Transverse colon (tissue), 4 donors: Measurements from ENCODE around the gene NR3C2. TPM values are rescaled to one million over a fixed set of nuclear protein-coding genes. Genes with fewer than 3 reads are reported as not detected.

Experiments used
- DNase-seq: peaks from one replicate; pipeline ENCODE4 v3.0.0-alpha.2; 2019
- H3K27ac ChIP-seq, 4 donors: fragments of 200-600 bp; sonication (generic); 2 replicates each; pipeline ENCODE4 v1.5.1; 2016 to 2018; ENCODE audit warnings: inconsistent platforms in 4 of 4
- H3K27me3 ChIP-seq: fragments of 200-600 bp; sonication (generic); 2 replicates; pipeline ENCODE4 v1.5.1; 2017; ENCODE audit warnings: inconsistent platforms
- H3K36me3 ChIP-seq, 4 donors: fragments of 200-600 bp; sonication (generic); 2 replicates each; pipeline ENCODE4 v1.5.1; 2017 to 2019; ENCODE audit warnings: inconsistent platforms in 4 of 4
- H3K4me1 ChIP-seq, 4 donors: fragments of 200-600 bp; sonication (generic); 2 replicates each; pipeline ENCODE4 v1.5.1; 2017 to 2020; ENCODE audit warnings: inconsistent platforms in 4 of 4
- H3K4me3 ChIP-seq, 4 donors: fragments of 200-600 bp; sonication (generic); 1 replicate in 1 of 4; 2 replicates in 3 of 4; pipeline versions ENCODE4 v1.5.1 to v1.6.1; 2017 to 2019; ENCODE audit warnings: inconsistent platforms in 4 of 4
- H3K9me3 ChIP-seq, 2 donors: fragments of 200-600 bp; sonication (generic); 2 replicates each; pipeline ENCODE4 v1.5.1; 2017 to 2019; ENCODE audit warnings: inconsistent platforms in 2 of 2
- CTCF ChIP-seq, 5 experiments: fragments of 200-600 bp in 3 of 5; fragments of 450-650 bp in 2 of 5; sonication (generic) in 3 of 5; IDR thresholded peaks; 1 replicate in 2 of 5; 2 replicates in 3 of 5; pipeline ENCODE4 v1.5.1; 2016 to 2017; ENCODE audit warnings: antibody characterized with exemption in 5 of 5, inconsistent platforms in 3 of 5, mild to moderate bottlenecking in 2 of 5, moderate library complexity in 1 of 5
- EP300 ChIP-seq: sonication (generic); formaldehyde crosslinking; IDR thresholded peaks from one replicate; pipeline ENCODE4 v1.6.1; 2017; ENCODE audit warnings: antibody characterized with exemption, low read depth
- POLR2A ChIP-seq: fragments of 450-650 bp; IDR thresholded peaks from one replicate; pipeline ENCODE4 v1.6.1; 2016; ENCODE audit warnings: antibody characterized with exemption, mild to moderate bottlenecking, moderate library complexity
- POLR2AphosphoS5 ChIP-seq, 3 donors: sonication (generic); formaldehyde crosslinking; IDR thresholded peaks; one replicate each; pipeline ENCODE4 v1.6.1; 2016; ENCODE audit warnings: antibody characterized with exemption in 3 of 3
- WGBS, 2 donors: methylation state at CpG; one replicate each; pipeline ENCODE4 v1.1.5; 2018; ENCODE audit warnings: low coverage in 1 of 2; 5-methylcytosine and 5-hydroxymethylcytosine counted together
- in situ Hi-C, 4 donors: fragments of 200-750 bp; cut with MboI; loops; one replicate each; pipeline versions ENCODE4 v1.15.0 to v1.15.1; 2017; ENCODE audit warnings: low sequenced_read_pairs in 3 of 4, low pct_ligation_motif_present in 1 of 4, low pct_unique_long_range_greater_than_20kb in 1 of 4
- intact Hi-C: fragments of 100-400 bp; cut with DNase I; formaldehyde crosslinking; loops from one replicate; pipeline ENCODE4 v1.15.1; 2023; ENCODE audit warnings: low total_unique reads
- total RNA-seq, 4 donors: library from RNA; depleted of rRNA; stranded (reverse); fragments of >200 nt; gene quantifications; one replicate each; pipeline ENCODE4 v1.1.0, GENCODE V29; 2016

Gene NR3C2
- total RNA-seq, 4 donors from 2014 or later, result 55.5 to 147 (median 125) TPM

GRCh38 chr4:148118633-148119032 lies 323.6 kb downstream of the NR3C2 start:
- no peak for TF ChIP-seq EP300
- TF ChIP-seq POLR2A, result no peak
- no peak for TF ChIP-seq POLR2AphosphoS5 (IDR thresholded peaks at IDR 0.05)
- TF ChIP-seq CTCF (IDR thresholded peaks at IDR 0.05), result no peak
- no peak for DNase-seq
- peaks cover 0 to 7% (median 3%) of the 10 kb centered on the region in 4 donors for H3K36me3 ChIP-seq
- H3K27ac ChIP-seq, result no peak overlapping the region
- intact Hi-C loops (no loop called here), in situ Hi-C loops (no loop called here)
- H3K27me3 ChIP-seq, result no peaks in the 10 kb centered on the region
- H3K4me1 ChIP-seq, result peaks cover 0 to 8% (median 0%) of the 10 kb centered on the region in 4 donors
- no peak overlapping the region for H3K4me3 ChIP-seq
- peaks cover 0 to 4% of the 10 kb centered on the region in 2 donors for H3K9me3 ChIP-seq
- WGBS, 2 donors, result 87 to 88% methylated on average over 3 of the region's 3 CpGs

- intact Hi-C loops, result no loop called here
- no peak for TF ChIP-seq CTCF (IDR thresholded peaks at IDR 0.05)
- TF ChIP-seq POLR2AphosphoS5 (IDR thresholded peaks at IDR 0.05), result no peak
- no peak for TF ChIP-seq POLR2A
- TF ChIP-seq EP300, result no peak
- Histone ChIP-seq H3K36me3 (peaks cover 0 to 9% (median 5%) of the 10 kb centered on the region in 4 donors), H3K4me3 (no peak overlapping the region), H3K27me3 (no peaks in the 10 kb centered on the region), H3K27ac (no peak overlapping the region), H3K9me3 (peaks cover 0 to 4% of the 10 kb centered on the region in 2 donors), H3K4me1 (peaks cover 0 to 8% (median 0%) of the 10 kb centered on the region in 4 donors)
- no peak for DNase-seq
- in situ Hi-C loops, result no loop called here
- WGBS, 2 donors, result 91 to 92% methylated on average over 4 of the region's 4 CpGs
Measured at GRCh38 chr4:148118179-148118578, 324.0 kb downstream of the NR3C2 start.

GRCh38 chr4:148116969-148117368 lies 325.2 kb downstream of the NR3C2 start:
- Histone ChIP-seq H3K27ac (no peak overlapping the region), H3K36me3 (peaks cover 0 to 16% (median 5%) of the 10 kb centered on the region in 4 donors), H3K27me3 (no peaks in the 10 kb centered on the region), H3K4me1 (peaks cover 0 to 8% (median 0%) of the 10 kb centered on the region in 4 donors), H3K4me3 (no peak overlapping the region), H3K9me3 (no peaks in the 10 kb centered on the region)
- in situ Hi-C loops, result no loop called here
- no peak for DNase-seq
- intact Hi-C loops, result no loop called here
- TF ChIP-seq POLR2A (no peak), CTCF (IDR thresholded peaks at IDR 0.05) (no peak), EP300 (no peak), POLR2AphosphoS5 (IDR thresholded peaks at IDR 0.05) (no peak)
- WGBS, 2 donors, result 80 to 96% methylated on average over 1 to 4 of the region's 4 CpGs

- Histone ChIP-seq H3K27me3 (no peaks in the 10 kb centered on the region), H3K4me3 (no peak overlapping the region), H3K27ac (no peak overlapping the region), H3K4me1 (peaks cover 0 to 8% (median 0%) of the 10 kb centered on the region in 4 donors), H3K36me3 (peaks cover 0 to 22% (median 5%) of the 10 kb centered on the region in 4 donors), H3K9me3 (no peaks in the 10 kb centered on the region)
- no peak for TF ChIP-seq POLR2A
- no peak for TF ChIP-seq CTCF (IDR thresholded peaks at IDR 0.05)
- no peak for TF ChIP-seq POLR2AphosphoS5 (IDR thresholded peaks at IDR 0.05)
- TF ChIP-seq EP300, result no peak
- DNase-seq, result no peak
- 41 to 76% methylated on average over 2 of the region's 2 CpGs for WGBS, 2 donors
- intact Hi-C loops, result no loop called here
- in situ Hi-C loops, result no loop called here
Measured at GRCh38 chr4:148116264-148116663, 325.9 kb downstream of the NR3C2 start.
